KMS-11 (cell line): ENCODE measurements around the gene TMEM121.

Experiments used
- H2AFZ ChIP-seq: fragments of 200-600 bp; sonication (generic); 2 replicates; pipeline ENCODE4 v1.6.1; 2016; ENCODE audit warnings: antibody characterized with exemption, mixed run types, low read depth
- H3K27ac ChIP-seq: fragments of 200-600 bp; sonication (generic); 2 replicates; pipeline ENCODE4 v1.6.1; 2016; ENCODE audit warnings: mild to moderate bottlenecking, mixed run types
- H3K27me3 ChIP-seq: fragments of 200-600 bp; sonication (generic); 2 replicates; pipeline ENCODE4 v1.6.1; 2017; ENCODE audit warnings: mild to moderate bottlenecking, low read depth, mixed run types, moderate library complexity; ENCODE audit not compliant: insufficient read depth
- H3K36me3 ChIP-seq: fragments of 200-600 bp; sonication (generic); 2 replicates; pipeline ENCODE4 v1.6.1; 2017; ENCODE audit warnings: mild to moderate bottlenecking, mixed run types; ENCODE audit not compliant: insufficient read depth
- H3K4me1 ChIP-seq: fragments of 200-600 bp; sonication (generic); 2 replicates; pipeline ENCODE4 v1.6.1; 2016; ENCODE audit warnings: mild to moderate bottlenecking, low read depth, mixed run types; ENCODE audit not compliant: poor library complexity, severe bottlenecking
- H3K4me2 ChIP-seq: fragments of 200-600 bp; sonication (generic); 2 replicates; pipeline ENCODE4 v1.7.0; 2016; ENCODE audit warnings: mild to moderate bottlenecking, mixed run types
- H3K4me3 ChIP-seq: fragments of 200-600 bp; sonication (generic); IDR thresholded peaks from 2 replicates; pipeline ENCODE4 v1.6.1; 2017; ENCODE audit warnings: low read depth, low read length, mixed read lengths; ENCODE audit not compliant: insufficient read depth
- H3K79me2 ChIP-seq: fragments of 200-600 bp; sonication (generic); 2 replicates; pipeline ENCODE4 v1.6.1; 2016; ENCODE audit warnings: low read depth, mixed run types; ENCODE audit not compliant: insufficient read depth
- H3K9ac ChIP-seq: fragments of 200-600 bp; sonication (generic); 2 replicates; pipeline ENCODE4 v1.6.1; 2016; ENCODE audit warnings: mild to moderate bottlenecking, mixed run types
- H4K20me1 ChIP-seq: fragments of 200-600 bp; sonication (generic); 2 replicates; pipeline ENCODE4 v1.6.1; 2016; ENCODE audit warnings: mild to moderate bottlenecking, mixed run types; ENCODE audit not compliant: insufficient read depth
- TF ChIP-seq, protein P1 (sequence below): fragments of 200-600 bp; sonication (generic); conservative IDR thresholded peaks from 2 replicates; pipeline ENCODE4 v1.6.1; 2017; ENCODE audit warnings: low read depth, mild to moderate bottlenecking, antibody characterized with exemption, low read length, moderate library complexity, mixed read lengths

The TMEM121 gene

DNA sequence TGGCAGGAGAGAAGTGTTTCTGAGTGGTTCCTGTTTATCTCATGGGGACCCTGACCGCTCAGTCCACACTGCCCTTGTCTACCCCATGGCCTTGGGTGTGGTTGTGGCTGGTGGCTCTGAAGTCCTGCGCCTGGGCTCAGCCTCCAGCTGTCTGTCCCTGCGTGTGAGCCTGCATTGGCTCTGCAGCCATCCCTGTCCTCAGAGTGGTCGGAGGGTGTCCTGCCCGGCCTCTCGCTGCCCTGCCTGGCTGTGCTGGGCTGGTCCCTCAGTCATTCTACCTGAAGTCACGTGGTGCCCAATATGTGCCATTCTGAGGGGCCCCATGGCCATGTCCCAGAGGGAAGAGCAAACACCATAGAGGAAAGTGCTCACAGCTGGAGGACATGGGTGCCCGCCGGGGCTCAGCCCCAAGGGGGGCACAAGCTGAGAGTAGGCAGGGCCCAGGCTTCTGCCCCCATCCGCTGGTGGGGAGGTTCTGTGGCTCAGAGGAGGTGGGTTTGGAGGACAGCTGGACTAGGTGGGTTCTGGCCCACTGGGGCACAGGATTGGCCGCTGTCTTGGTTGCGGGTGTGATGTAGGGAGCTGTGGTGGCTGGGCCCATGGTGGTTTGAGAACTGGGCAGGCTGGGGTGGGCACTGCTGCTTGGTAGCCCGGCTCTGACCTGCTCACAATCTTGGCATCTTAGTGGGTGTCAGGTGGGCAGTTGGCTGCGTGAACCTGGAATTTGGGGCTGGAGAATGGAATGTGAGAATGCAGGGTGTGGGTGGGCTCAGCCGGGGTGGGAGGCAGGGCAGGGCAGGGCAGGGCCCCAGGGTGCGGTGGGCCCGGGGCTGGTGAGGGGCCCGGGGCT lies 23.7 kb upstream of the TMEM121 start:
- no peaks in the 10 kb centered on the region for H3K79me2 ChIP-seq
- no peak overlapping the region for H2AFZ ChIP-seq
- no peak overlapping the region for H3K27ac ChIP-seq
- no peak overlapping the region for H3K4me2 ChIP-seq
- TF ChIP-seq, protein P1, sequence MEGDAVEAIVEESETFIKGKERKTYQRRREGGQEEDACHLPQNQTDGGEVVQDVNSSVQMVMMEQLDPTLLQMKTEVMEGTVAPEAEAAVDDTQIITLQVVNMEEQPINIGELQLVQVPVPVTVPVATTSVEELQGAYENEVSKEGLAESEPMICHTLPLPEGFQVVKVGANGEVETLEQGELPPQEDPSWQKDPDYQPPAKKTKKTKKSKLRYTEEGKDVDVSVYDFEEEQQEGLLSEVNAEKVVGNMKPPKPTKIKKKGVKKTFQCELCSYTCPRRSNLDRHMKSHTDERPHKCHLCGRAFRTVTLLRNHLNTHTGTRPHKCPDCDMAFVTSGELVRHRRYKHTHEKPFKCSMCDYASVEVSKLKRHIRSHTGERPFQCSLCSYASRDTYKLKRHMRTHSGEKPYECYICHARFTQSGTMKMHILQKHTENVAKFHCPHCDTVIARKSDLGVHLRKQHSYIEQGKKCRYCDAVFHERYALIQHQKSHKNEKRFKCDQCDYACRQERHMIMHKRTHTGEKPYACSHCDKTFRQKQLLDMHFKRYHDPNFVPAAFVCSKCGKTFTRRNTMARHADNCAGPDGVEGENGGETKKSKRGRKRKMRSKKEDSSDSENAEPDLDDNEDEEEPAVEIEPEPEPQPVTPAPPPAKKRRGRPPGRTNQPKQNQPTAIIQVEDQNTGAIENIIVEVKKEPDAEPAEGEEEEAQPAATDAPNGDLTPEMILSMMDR: no peak
- no peaks in the 10 kb centered on the region for H3K4me1 ChIP-seq
- no peaks in the 10 kb centered on the region for H4K20me1 ChIP-seq
- peaks cover 6% of the 10 kb centered on the region; the same call in 1 of the 2 replicates for H3K27me3 ChIP-seq
- H3K9ac ChIP-seq: no peak overlapping the region
- H3K36me3 ChIP-seq: no peaks in the 10 kb centered on the region
- no peak overlapping the region for H3K4me3 ChIP-seq

DNA sequence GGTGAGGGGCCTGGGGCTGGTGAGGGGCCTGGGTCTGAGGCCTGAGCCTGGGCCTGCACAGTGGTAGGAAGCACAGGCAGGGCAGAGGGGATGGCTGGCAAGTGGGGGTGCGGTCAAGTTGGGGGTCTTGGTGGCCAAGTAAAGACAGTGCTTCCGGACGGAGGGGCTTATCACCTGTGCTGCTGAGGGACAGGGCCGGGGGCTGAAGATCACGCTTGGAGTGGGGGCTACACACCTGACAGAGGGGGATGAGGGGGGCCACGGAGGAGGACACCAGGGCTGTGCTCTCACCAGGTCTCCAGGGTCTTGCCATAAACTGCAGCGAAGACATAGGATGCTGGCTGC lies 23.1 kb upstream of the TMEM121 start:
- Histone ChIP-seq H4K20me1 (no peaks in the 10 kb centered on the region), H3K27me3 (peaks cover 9% of the 10 kb centered on the region; the same call in 1 of the 2 replicates), H2AFZ (no peak overlapping the region), H3K27ac (no peak overlapping the region), H3K4me1 (no peaks in the 10 kb centered on the region), H3K4me2 (no peak overlapping the region), H3K36me3 (no peaks in the 10 kb centered on the region), H3K79me2 (no peaks in the 10 kb centered on the region), H3K4me3 (no peak overlapping the region), H3K9ac (no peak overlapping the region)
- TF ChIP-seq, protein P1: no peak

DNA sequence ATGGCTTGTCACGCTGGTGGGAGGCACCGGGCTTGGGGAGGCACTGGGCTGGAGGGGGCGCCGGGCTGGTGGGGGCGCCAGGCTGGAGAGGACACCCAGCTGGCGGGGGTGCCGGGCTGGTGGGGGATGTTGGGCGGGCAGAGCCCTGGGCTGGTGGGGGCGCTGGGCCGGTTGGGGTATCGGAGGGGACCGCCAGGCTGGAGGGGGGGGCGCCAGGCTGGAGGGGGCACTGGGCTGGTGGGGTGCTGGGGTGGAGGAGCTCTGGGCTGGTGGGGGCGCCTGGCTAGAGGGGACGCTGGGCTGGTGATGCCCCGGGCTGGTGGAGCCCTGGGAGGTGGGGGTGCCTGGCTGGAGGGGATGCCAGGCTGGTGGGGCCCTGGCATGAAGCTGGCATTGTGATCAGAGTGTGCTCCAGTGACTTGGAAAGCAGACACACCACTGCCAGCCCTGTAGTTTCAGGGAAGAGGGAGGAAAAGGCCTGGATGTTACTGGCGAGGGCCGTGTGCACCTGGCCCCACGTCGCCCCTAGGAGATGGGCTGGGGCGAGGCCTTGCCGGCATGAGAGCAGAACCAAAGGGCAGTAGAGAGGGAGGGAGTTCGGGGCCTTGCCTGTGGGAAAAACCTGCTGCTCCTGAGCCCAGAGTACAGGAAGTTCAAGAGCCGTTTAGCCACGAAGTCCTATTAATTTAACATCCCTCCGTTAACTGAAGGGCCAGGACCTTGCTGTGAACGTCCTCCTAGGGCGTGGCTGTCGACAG lies 22.3 kb upstream of the TMEM121 start:
- TF ChIP-seq, protein P1: no peak
- Histone ChIP-seq H3K4me1 (no peaks in the 10 kb centered on the region), H2AFZ (no peak overlapping the region), H3K4me3 (no peak overlapping the region), H3K9ac (no peak overlapping the region), H3K27me3 (peaks cover 16% of the 10 kb centered on the region; the same call in 1 of the 2 replicates), H3K79me2 (no peaks in the 10 kb centered on the region), H3K36me3 (no peaks in the 10 kb centered on the region), H4K20me1 (no peaks in the 10 kb centered on the region), H3K27ac (no peak overlapping the region), H3K4me2 (no peak overlapping the region)

DNA sequence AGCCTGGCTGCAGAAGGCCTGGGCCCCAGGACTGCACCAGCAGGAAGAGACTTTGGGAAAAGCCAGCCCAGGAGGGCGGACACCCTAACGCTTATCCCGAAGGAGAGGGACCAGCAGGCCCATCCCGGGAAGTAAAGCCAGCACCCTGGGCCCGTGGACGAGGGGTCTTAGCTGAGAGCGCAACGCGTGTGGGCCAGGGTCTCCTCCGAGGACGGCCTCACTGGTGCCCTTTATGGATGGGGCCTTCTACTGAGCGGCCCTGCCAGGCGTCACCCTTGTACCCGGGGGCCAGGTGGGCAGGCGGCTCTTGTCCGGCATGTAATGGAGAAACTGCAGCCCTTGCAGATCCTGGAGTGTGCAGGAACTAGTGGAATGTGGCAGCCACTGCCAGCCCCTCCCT lies 21.3 kb upstream of the TMEM121 start:
- Histone ChIP-seq H3K4me2 (no peak overlapping the region), H3K27ac (no peak overlapping the region), H3K4me3 (no peak overlapping the region)

More for the DNA sequence above, 21.3 kb upstream of the TMEM121 start:
- Histone ChIP-seq H4K20me1 (no peaks in the 10 kb centered on the region), H2AFZ (no peak overlapping the region), H3K9ac (no peak overlapping the region), H3K79me2 (no peaks in the 10 kb centered on the region), H3K27me3 (peaks cover 19% of the 10 kb centered on the region; the same call in 1 of the 2 replicates), H3K4me1 (no peaks in the 10 kb centered on the region), H3K36me3 (no peaks in the 10 kb centered on the region)
- TF ChIP-seq, protein P1: no peak
